Activated CD4-positive, alpha-beta T cell treated with anti-CD3 and anti-CD28 coated beads, Interleukin-10, Interleukin-2, amounts not matched to agents 100 ng/mL and 50 ng/mL, durations not matched to agents 16 hours and 8 hours (primary cell): ENCODE data around the gene PDE8A.

Source experiments
- DNase-seq: peaks from one replicate; pipeline ENCODE4 v3.0.0-alpha.2; 2020

Gene PDE8A

DNA sequence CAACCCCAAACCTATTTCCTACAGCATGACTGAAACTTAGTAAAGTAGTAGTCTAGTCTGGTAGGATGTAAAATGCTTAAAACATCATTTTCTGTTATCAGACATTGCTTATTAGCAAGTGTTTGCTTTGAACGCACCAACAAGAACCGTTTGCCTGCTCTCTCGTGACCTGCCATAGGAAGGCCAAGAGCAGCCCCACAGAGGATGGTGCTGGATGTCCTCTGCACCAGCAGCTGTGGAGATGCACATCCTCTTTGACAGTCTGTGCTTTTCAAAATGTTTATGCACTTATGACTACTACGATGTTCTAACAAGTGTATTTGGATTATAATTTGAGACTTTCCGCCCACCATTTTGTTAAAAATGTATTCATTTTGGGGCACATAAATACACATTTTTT is 59.6 kb downstream of the PDE8A start:
- no peak for DNase-seq

GRCh38 chr15:85044251-85044853 is 62.7 kb downstream of the PDE8A start:
- peak; percentile 38 for DNase-seq

DNA sequence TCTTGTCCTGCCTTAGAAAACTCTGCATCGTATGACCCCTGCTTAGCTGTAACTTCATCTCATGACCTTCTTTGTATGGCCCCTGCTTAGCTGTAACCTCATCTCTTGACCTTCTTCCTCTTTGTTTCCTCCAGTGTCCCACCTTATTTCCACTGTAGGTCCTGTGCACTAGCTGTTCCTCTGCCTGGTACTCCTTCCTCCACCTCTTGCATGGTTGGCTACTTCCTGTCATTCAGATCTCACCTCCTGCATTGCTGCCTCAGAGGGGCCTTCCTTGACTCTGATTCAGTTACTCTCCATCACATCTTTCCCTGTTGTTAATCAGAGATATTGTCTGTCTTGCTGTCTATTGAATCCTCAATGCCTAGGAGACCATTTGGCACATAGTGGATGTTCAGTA is 63.2 kb downstream of the PDE8A start:
- no peak for DNase-seq

- DNase-seq: no peak
These were observed 64.0 kb downstream of the PDE8A start for GRCh38 chr15:85045615-85046014.

DNA sequence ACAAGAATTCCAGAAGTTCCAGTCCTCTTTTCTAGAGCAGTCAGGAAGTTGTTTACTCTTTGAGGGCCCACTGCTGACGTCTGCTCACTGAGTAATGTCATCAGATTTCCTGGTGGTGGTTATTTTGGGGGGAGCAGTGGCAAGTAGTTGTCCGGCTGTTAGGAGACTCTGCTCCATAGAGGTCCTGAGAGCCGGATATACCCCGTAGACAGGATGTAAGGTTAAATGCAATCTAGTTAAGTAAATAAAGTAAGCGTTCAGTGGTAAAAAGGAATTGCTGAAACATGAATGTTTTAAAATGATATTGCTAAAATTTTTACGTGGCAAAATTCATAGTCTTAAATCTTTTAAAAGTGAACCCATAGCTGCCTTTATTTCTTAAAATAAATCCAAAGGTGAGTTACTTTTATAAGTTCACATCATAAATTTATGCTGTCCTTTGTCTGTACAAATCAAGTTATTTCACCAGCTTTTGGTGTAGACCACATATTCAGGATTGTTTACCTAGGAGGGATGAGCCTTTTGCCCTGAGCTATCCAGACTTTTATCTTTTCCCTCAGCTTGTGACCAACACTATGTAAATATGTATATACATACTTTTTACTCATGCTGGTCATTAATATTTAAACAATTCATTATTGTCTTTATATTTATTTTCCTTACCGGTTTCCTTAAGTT is 65.8 kb downstream of the PDE8A start:
- no peak for DNase-seq

- DNase-seq: no peak
These were observed 66.8 kb downstream of the PDE8A start for GRCh38 chr15:85048430-85048829.

GRCh38 chr15:85049805-85050204 is 68.1 kb downstream of the PDE8A start:
- DNase-seq: no peak

- DNase-seq: no peak
These were observed 78.1 kb downstream of the PDE8A start for GRCh38 chr15:85059734-85060133.

- no peak for DNase-seq
These were observed 80.9 kb downstream of the PDE8A start for GRCh38 chr15:85062560-85062959.

DNA sequence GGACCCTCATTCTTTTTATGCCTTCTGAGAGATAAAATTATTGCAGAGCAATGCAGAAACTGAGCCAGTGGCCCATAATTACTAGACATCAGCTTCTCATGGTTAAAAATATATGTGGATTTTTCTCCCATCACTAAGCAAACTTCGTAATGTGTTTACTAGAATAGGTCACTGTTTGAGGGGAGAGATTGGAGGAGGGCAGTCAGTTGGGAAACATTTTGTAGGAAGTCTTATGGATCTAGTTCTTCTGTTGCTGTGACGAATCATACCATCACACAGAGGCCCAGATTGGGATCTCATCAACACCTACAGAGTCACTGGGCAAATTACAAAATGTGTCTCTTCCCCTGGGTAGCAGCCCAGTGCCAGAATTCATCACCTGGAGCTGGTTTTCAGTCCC is 81.4 kb downstream of the PDE8A start:
- DNase-seq: no peak

GRCh38 chr15:85063522-85064079 is 81.9 kb downstream of the PDE8A start:
- peak; percentile 33 for DNase-seq

DNA sequence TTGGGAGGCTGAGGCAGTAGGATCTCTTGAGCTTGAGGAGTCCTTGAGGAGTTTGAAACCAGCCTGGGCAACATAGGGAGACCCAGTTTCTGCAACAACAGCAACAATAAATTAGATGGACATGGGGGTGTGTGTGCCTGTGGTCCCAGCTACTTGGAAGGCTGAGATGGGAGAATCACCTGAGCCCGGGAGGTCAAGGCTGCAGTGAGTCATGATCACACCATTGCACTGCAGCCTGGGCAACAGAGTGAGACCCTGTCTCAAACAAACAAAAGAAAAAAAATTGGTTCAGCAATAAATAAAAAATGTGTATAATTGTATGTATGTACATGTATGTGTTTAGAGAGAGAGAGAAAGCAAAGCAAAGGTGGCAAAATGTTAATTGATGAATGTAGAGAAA is 83.1 kb downstream of the PDE8A start:
- DNase-seq: no peak

- DNase-seq: no peak
These were observed 89.4 kb downstream of the PDE8A start for GRCh38 chr15:85071061-85071460.

DNA sequence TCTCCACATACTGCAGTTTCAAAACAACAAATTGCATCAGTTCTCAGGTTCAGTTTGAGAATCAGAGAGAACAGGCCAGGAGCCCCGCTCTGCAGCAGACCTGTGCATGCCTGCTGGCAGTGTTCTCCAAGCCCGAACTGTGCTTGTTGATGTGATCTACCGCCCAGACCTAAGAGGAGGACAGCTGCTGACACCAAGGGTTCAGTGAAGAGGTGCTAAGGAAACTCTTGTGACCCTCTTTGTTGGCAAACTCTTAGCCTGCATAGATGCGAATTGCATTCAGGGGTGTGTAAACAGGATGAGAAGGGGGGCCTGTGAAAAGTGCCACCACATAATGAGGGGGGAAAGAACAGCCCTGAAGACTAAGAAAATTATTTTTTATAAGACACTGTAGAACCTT is 89.8 kb downstream of the PDE8A start:
- DNase-seq: no peak

DNA sequence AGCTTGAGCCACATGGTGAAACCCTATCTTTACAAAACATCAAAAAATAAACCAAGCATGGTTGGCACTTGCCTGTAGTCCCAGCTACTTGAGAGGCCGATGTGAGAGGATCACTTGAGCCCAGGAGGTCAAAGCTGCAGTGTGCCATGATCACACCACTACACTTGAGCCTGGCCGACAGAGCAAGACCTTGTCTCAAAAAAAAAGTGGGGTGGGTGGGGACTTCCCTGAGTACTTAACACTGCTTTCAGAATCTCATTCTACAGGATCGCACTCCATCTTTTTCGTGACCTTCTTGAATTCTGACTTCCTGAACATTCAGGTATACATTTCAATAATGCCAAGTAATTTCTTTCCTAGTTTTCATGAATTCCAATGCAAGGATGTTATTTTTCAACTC is 91.3 kb downstream of the PDE8A start:
- DNase-seq: no peak

DNA sequence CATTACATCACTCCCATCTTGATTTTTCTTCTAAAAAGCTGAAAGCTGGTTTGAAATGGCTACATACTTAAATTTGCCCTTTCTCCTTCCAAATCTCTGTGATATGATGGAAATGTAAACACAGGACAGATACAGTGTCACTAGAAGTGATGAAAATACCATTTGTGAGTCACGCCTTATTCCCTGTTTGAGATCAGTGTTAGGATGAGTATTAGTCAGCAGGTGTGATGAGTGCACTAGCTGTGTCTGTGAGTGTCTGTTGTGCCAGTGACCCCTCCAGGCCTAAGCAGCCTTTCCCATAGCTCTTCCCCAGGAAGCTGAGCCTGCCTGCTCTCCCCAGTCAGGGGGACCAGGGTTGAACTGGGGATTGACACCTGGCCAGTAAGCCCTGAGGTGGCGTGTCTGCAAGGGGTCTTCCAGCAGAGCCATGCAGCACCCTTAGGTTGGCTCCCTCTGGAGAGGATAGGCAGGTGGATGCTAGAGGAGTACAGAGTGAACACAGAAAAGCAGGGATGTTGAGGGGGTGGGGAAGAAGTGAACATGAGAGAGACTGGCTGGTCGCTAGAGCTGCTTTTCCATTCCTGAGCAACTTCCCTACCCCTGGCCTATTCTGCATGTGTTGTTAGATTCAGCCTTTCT is 92.0 kb downstream of the PDE8A start:
- peak; percentile 85 for DNase-seq

DNA sequence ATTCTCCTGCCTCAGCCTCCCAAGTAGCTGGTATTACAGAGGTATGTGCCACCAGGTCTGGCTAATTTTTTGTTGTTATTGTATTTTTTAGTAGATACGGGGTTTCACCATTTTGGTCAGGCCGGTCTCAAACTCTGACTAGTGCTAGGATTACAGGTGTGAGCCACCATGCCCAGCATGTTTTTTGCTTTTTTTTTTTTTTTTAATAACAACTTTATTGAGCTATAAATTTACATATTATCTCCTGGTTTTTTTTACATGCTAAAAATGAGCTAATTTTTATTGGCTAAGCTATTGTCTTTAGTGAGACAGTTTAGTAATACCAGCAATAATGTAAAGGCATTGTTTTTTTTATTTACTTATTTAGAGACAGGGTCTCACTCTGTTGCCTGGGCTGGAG is 105.2 kb downstream of the PDE8A start:
- no peak for DNase-seq

DNA sequence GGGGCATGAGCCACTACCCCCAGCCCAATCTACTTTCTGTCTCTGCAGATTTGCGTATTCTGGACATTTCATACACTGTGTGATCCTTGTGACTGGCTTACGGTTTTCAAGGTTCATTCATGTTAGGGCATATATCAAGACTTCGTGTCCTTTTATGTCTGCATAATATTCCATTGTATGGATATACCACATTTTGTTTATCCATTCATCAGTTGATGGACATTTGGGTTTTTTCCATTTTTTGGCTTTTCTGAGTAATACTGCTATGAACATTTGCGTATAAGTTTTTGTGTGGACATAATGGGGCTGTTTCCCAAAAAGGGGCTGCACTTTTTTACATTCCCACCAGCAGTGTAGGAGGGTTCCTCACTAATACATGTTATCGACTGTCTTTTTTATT is 106.6 kb downstream of the PDE8A start:
- DNase-seq: no peak

DNA sequence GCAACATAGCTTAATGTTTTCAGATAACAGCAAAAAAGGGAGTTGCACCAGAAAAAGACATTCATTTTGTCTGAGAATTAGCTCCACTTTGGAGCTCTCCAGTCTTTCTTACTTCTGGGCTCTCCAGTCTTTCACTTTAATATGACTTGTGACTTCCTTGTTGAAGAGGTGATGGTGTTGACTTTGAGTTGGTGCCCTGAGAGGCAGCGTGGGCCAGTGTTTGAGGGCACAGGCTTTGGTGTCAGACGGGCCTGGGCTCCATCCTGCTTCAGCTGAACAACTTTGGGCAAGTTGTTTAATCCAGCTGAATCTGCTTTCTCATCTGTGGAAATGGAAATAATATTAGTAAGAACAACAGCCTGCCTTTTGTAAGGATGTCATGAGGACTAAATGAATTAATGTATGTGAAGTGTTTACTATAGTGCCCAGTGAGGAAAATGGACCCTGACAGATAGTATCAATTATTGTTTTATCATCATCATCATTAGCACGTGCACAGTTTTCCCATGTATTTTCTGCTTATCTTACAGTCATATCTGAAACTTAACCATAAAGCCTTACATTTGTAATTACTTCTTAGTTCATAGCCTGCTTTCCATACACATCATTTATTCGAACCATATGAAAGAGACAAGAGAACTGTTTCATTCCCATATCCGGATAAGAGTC is 108.4 kb downstream of the PDE8A start:
- DNase-seq: no peak

DNA sequence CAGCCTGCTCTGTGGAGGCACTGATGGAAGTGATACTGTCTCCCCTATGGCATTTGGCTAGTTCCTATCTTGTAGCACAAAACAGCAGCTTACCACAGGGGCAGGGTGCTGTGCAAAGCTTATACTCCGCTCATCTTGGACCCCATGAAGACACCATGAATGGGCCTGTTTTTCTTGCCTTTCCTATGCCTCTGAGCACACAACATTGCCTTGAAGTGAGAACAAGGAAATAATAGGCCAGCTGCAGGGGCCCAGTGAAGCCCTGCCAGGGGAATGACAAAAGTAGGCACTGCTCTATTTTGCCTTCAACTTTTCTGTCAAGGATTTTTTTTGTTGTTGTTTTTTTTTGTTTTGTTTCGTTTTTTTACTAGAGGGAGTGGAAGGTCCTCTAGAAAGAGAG is 110.3 kb downstream of the PDE8A start:
- no peak for DNase-seq

DNA sequence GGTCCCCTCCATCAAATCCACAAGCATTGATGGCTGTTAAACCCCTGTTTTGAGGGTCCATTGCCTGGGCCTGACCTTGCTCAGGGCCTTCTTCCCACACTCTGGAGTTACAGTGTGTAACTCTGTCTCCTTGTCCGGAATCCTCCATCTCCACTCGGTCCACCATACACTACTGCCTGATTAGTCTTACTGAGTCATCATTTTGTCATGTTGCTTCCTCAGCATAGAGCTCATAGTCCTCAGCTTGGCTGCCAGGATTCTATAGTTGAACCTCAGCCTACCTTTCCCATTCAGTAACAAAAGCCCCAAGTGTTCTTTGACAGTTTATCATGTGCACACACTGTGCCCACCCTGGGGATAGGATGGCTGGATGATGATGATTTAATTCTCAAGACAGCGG is 113.0 kb downstream of the PDE8A start:
- no peak for DNase-seq

- no peak for DNase-seq
These were observed 113.9 kb downstream of the PDE8A start for GRCh38 chr15:85095566-85095965.

DNA sequence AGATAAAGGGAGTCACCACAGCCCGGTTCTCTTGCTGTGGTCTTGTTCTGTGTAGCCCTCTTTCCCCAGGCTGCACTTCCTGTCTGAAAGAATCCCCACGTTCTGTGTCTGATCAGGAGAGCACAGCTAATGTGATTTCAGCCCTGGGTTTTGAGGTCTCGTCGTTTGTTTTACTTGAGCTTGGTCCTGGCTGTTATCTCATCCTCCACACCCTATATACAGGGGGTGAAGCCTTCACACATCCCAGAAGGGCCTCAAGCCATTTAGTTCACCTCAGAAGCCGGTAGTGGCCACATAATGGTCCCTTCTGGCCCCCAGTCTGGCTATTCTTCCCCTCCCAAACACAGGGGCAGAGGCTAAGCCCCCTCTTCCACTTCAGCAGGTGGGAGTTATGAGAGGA is 115.6 kb downstream of the PDE8A start:
- DNase-seq: no peak

DNA sequence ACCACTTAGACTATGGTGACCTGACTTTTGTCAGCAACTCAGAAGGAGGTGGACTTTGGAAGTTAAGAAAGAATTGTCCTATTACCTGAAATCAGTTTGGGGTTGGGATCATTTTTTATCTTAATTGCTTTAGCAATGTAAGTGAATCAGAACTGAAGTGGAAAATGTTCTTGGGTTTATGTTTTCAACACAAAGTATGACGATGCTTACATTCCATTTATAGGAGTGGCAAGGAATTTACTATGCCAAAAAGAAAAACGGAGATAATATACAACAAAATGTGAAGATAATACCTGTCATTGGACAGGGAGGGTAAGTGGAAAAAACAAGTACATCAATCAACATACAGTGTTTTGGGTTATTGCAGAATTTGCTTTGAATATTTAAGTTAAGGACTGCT is 116.1 kb downstream of the PDE8A start:
- DNase-seq: no peak
